Fibroblast of peridontal ligament (primary cell): Measurements from ENCODE around the gene FADS2.

Source experiments
- DNase-seq: peaks from one replicate; pipeline ENCODE4 v3.0.0-alpha.2; 2010; ENCODE audit errors: extremely low read depth

The FADS2 gene

DNA sequence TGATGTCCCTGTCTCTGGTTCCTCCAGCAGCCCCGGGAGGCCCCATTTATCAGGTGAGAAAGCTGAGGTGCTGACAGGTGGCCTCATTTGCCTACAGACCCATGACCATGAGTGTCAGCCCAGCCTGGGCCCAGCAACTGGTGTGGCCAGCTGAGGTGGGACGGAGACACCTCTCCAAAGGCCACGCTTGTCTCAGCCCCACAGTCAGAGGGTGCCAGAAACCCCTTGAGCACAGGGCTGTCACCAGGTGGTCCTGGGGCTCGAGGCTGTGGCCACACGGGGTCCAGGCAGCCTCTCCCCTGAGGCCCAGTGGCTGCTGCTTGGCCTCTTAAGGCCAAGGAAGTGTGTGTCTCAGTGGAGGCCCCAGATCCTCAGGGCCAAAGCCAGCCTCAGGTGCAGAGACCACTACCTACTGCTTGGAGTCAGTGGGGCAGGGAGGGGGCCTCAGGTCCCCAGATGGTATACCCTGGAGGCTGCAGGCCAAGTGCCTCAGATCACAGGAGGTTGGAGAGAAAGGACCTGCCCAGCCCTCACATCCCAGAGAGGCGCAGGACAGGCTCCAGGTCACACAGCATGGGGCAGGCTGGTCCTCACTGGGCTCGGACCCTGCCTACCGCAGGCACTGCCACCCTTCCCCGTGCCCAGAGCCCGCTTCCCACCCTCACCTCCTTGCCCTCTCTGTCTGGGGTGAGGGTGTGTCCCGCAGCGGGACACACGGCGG, 77.9 kb downstream of the FADS2 start:
- no peak for DNase-seq

DNA sequence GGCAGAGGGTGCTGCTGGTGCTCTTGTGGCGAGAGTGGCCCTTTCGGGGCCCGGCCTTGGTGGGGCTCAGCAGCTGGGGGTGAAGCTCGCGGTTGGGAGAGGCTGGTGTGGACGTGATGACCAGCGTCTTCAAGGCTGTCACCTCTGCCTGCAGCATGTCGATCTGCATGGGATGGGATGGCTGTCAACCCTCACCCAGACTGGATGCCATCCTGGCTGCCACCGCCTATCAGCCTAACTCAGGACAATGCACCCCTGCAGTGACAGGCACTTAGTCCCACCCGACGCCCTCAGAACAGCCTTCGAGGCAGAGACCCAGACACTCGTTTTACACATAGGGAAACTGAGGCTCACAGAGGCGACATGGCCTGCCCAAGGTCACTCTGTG, 78.4 kb downstream of the FADS2 start:
- no peak for DNase-seq

DNA sequence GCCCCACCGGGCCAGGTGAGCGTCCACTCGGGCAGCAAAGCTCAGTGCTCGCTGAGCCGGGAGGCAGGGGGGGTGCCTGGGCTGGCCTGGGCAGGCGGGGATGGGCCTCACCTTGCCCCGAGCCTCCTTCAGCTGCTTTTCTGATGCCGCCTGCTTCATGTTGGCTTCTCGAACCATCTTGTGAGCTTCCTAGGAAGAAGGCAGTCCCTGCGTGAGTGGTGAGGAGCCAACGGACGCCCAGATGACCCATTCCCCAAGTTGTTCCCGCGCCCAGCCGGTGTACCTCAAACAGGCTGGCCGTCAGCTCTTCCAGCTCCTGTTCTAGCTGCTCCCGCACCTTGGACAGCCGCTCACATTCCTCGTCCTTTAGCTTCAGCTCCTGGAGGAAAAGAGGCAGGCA, 79.2 kb downstream of the FADS2 start:
- DNase-seq, result no peak

DNA sequence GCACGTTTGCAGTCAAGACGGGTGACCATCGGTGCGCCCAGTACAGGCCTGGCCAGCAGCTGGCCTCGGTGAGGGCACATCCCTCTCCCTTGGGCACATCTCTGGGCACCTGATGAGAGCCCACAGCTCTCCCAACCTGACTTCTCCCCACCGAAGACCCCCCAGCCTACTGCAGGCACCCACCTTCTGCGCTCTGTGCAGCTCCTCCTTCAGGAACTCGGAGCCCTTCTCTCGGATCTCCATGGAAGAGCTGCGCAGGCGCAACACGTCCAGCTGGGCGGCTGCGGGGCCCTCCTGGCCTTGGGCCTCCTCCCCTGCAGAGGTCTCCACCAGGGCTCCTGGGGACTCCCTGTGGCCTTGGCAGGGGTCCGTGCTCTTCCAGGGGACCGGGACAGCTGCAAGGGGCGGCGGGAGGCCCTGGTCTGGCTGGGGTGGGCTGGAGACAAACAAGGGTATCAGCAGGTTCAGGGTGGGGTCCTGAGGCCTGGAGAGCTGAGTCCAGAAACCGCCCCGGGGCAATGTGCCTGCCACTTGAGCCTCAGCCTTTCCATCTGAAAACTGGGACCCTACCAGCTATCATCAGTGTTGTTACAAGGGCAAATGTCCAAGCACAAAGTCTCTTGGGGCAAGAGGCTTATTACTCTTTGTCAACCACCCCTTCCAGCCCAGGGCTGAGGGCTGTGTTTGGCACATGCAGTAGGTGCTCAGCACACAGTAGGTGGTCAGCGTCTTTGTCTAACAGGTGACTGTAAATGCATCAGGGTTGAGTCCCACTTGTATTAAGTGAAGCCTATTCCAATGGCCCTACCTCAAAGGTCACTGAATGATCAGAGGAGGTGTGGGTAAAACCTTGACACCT, 80.0 kb downstream of the FADS2 start:
- no peak for DNase-seq

DNA sequence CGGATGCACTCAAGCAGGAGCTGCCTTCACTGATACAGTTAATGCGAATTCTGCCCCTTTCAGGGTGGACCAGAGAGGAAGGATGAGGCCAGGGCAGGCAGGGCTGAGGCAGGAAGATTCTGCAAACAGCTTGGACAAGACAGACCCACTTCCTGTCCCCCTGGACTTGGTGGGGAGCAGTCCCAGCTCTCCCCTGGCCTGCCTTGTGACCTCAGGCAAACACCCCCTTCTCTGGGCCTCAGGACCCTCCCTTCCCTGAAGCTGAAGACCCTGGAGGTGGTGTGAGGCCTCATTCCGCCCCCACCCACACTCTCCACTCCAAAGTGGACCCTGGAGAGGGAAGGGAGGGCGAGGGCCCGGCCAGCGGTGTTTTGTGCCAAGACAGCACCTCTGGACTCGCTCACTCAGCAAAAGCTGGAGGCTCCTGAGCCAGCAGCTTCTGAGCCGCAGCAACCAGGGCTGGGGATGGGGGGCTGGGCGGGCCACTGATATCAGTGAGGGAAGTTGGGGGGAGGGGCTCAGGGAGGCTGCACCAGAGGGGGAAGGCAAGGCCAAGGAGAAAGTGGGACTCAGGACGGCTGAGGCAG, 80.7 kb downstream of the FADS2 start:
- no peak for DNase-seq

DNA sequence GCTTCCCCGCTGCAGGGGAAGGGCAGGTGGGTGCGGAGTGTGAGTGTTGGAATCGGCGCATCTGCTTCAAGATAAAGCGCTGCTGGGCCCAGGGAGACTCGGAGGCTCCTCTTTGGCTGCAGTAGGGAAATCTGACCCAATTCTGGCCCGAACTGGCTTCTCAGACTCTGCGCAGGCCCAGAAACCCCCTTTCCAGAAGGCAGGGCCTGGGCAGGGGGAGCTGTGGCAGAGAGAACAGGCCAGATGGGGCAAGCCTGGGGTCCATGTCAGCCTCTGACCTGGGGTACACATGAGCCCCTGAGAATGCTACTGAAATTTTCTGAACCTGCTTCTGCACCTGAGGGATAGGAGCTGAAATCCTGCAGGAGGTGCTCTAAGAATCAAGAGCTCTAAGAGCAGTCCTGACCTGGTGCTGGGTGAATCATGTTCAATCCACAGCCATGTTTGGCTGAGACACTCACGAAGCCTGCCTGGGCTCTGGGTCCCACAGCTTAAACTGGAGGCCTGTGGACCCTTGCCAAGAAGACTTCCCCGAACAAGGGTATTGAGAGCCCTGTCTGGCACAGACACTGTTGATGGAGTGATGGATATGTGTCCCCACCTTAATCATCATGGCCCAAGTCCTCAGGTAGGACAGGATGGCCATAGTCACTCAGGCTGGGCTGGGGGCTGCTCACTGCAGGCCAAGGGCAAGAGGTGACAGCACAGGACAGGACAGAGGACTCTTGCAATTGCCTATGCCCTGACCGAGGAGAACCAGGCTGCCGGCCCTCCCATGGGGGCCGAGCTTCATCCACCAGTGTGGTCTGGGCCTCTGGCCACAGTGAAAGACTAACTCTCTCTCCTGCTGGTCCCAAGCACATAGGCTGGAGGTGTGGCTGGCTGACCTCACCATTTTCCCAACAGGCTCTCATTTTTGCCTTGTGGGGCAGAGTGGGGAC, 82.4 kb downstream of the FADS2 start:
- DNase-seq, result no peak

DNA sequence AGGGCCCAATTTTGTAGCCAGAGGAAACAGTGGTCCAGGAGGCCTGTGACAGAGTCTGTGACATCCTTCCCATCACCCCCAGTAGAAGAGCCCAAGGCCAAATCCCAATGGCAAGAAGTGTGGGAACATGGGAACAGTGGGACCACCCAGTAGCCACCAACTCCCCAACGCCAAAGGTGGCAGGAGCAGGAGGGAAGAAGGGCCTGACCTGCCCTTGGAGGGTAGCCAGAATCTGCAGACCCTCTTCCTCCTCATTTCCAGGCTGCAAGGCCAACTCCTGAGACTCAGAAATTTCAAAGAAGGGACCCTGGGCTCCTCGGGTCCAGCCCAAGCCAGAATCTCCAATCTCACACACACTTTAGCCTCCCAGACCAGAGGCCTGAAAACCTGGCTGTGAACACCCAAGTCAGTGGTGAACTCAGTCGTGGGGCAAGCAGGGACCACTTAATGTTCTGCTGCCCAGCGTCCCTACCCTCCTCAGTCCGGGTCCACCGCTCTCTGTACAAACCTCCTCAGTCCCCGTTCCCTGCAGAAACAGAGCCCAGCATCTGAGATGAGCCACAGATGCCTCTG, 83.1 kb downstream of the FADS2 start:
- DNase-seq, result no peak

DNA sequence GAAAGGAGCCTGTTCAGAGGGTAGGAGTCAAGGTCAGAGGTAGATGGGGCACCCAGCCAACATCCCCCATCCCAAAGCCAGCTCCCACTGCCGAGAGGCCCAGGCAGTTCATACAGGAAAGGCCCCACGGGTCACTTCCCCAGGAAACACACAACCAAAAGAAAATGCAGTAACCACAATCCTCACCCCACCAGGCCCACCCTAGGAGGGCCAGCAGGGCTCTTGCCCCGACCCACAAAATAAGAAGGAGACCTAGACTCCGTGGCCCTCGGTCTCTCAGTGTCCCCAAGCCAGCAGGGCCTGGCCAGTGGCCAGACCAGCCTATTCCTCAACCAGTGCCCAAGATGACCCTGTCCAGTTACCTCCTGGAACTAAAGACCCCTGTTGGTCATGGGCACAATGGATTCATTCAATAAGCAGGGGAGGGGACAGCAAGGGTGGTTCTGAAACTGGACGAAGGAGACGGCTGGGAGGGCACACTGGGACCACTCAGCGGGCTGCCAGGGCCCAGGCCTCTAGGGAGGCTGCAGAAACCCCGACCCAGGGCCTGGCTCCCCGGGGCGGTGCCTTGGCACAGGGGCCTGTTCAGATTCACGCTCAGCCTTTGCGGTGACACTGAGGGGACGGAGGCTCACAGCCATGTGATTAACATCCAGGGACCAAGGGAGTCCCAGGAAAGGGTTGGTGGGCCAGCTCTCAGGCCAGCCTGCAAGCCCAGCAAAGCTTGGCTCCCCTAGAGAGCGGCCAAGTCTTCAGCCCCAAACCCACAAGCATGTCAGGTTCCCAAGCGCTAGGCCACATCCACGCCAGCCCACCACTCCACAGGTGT, 83.8 kb downstream of the FADS2 start:
- DNase-seq, result no peak

DNA sequence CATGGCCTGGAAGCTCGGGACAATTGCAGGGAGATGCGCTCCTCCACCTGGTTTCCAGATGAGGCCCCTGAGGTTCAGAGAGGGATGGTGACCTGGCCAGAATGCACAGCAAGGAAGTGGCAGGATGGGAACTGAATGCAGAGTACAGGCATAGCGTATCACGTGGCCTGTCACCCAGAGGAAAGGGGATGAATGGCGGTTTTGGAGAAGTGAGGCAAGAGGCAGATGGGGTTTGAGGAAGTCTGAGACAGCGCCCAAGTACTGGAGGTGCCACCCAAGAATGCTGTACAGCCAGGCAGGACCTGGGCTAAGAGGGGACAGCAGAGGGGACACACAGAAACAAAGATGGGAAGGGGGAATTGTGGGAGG, 84.4 kb downstream of the FADS2 start:
- DNase-seq, result no peak

DNA sequence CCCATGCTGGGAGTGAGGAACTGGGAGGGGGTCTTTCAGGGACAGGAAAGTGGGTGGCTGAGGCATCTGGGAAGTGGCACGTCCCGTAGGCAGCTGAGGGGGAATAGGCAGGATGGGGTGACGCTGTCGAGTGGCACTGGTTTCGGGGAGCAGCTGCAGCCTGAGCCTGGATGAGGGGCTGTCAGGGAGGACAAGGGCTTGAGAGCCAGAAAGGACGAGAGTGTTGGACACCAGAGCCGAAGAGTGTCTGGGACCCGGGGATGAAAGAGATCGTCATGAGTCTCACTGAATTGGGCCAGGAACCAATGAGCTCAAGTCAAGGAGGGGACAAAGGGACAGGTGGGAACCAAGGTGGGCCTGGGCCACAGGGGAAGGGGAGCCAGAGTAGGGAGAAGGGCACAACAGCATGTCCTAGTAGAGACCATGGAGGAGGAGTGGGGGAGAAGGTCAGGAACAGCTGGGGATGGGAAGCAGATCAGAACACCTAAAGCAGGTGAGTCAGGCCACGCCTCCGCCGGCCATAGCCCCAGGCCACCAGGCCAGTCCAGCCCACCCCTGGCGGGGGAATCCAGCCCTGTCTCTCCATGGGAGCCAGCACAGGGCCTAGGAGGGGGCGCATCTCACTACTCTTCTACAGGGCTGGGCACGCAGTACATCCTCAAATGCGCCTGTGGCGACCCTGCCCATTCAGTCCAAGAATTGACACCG, 85.0 kb downstream of the FADS2 start:
- no peak for DNase-seq

DNA sequence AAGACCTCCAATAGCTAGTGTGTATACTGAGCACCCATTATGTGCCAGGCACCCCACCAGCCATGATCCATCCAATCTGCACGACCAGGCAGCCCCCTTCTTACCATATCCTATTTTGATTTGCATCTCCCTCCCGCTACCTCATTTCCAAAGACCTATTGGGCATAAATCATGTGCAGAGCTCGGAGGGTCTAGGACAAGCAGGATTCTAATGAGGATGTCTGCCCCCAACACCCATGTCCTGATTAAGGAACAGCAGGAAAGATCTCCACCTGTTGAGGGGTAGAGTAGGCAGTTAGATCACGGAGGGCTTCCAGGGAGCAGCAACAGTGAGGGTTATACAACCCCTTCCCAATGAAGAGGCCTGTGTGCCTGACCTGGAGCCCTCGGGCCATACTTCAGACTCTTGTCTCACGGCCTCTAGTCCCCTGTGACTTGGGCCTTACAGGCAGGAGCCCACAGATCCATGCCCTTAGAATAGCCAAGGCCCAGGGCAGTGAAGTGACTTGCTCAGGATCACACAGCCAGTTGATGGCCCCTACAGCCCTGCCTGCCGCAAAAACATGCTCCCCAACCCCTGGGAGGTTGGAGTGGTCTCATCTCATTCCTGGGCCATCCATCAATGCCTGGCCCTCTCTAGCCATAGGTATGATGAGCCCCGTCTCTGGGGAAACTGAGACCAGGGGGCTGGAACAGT, 85.7 kb downstream of the FADS2 start:
- DNase-seq, result no peak

DNA sequence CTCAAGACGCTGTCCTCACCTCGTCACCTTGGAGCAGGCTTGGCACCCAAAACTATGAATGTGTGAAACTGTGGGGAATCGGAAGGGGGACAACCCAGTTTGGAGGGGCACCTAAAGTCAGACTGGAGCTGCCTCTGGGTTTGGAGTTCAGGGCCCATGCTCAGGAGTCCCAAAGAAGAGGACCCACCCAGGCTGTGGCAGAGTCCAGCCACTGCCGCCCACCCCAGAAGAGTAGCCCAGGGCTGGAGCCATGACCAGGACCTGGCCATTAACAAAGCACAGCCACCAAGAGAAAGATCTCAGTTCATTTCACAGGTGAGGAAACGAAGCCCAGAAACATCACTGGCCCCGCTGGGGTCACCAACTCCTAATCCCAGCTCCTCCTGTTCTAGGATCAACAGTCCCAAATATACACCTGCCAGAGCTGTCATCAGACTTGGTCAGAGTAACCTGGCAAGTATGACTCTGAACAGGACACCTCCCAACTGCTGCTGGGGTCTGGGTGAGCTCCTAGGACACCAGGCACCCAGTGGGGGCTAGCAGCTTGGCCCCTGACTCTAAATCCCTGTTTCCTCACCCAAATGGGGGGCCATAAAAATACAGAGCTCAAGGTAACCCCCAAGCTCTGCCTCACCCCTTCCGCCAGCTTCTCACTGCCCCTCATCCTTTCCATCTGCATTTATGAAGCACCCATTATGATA, 86.5 kb downstream of the FADS2 start:
- no peak for DNase-seq

DNA sequence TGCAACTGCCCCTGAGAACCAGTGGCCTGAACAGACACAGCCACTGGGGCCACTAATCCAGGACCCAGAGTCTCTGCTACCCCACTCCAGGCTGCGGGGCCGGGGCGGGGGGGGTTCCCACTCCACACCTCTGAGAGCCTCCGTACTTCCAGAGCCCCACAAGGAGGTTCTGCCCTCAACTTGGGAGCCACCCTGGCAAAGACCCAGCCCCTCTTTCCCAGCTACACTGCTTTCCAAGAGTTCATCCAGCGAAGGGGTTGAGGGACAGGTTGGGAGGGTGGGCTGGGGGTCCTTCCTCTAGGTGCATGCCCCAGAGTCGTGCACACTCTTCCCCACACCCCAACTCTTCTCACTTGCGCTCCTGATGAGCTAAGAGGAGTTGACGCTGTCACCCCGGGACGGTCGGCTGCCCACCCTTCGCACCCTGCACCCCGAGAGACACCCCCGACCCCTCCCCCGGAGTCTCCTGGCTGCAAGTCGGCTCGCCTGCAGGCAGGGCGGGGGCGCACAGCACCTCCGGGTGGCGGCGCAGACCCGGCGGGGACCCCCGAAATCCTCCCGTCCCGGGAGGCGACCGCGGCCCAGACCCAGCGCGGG, 88.7 kb downstream of the FADS2 start:
- no peak for DNase-seq
